Measurements from ENCODE around the gene TSEN15. TPM values are rescaled to one million over a fixed set of nuclear protein-coding genes. Genes with fewer than 3 reads are reported as not detected.

The TSEN15 gene
- total and polyA plus RNA-seq, 9 of the 15 experiments (the other 6 are each of a cell fraction or from before 2014, with no cell fraction given), result 25.6 to 121 (median 91.3) TPM

GRCh38 chr1:184072376-184072775, 20.8 kb downstream of the TSEN15 start:
- no peak overlapping the region for H2AFZ ChIP-seq (ENCODE audit: low read depth, low read length)
- peaks cover 46% of the 10 kb centered on the region for H3K36me3 ChIP-seq (ENCODE audit: control insufficient read depth, insufficient read depth, low read length)
- H4K20me1 ChIP-seq (replicated peaks; ENCODE audit: control insufficient read depth, insufficient read depth, low read length), result no peaks in the 10 kb centered on the region
- no peak overlapping the region for H3K4me2 ChIP-seq (ENCODE audit: insufficient read depth, low read length)
- intact Hi-C loops (cut with micrococcal nuclease) (loop anchor here (10.0 kb wide), 1 partner anchor 492 kb away; no protein-coding TSS in a partner anchor), in situ Hi-C loops (cut with MboI) (no loop called here)
- no peak overlapping the region for H3K9ac ChIP-seq (ENCODE audit: insufficient read depth in 1 of 2, low read depth in 2 of 2, low read length in 2 of 2)
- H3K4me3 ChIP-seq, result no peak overlapping the region
- H3K9me1 ChIP-seq (ENCODE audit: control insufficient read depth, insufficient read depth, low read length), result no peaks in the 10 kb centered on the region
- 60% methylated on average over 2 of the region's 2 CpGs for WGBS (ENCODE audit: insufficient coverage, low coverage, missing lambda C conversion rate)
- DNase-seq (ENCODE audit: extremely low read depth in 1 of 4, low spot score in 3 of 4) (no peak), ATAC-seq (no peak), FAIRE-seq (no peak)
- no peaks in the 10 kb centered on the region for H3K27me3 ChIP-seq (ENCODE audit: control insufficient read depth in 2 of 2, insufficient read depth in 2 of 2, low read length in 2 of 2)
- H3K27ac ChIP-seq (ENCODE audit: extremely low read depth, low read depth, low read length), result no peak overlapping the region
- POLR2A ChIA-PET, result no interaction called here
- BruUV-seq (replicated peaks), result no TSS peak
- no peaks in the 10 kb centered on the region for H3K79me2 ChIP-seq (ENCODE audit: control insufficient read depth, insufficient read depth, low read length)
- H3K4me1 ChIP-seq (replicated peaks in 1 of 2; ENCODE audit: control insufficient read depth in 2 of 2, insufficient read depth in 2 of 2, low read length in 2 of 2), result no peaks in the 10 kb centered on the region
- CTCF ChIA-PET (ENCODE audit: low intra/inter-chr PET ratio), result no interaction called here
- TF ChIP-seq ZNF586 (CRISPR knock-in tag; conservative IDR thresholded peaks at IDR 0.05) (no peak), ZNF217 (CRISPR knock-in tag; IDR thresholded peaks at IDR 0.05) (no peak), HMG20B (CRISPR knock-in tag; IDR thresholded peaks at IDR 0.05) (no peak)
- no peaks in the 10 kb centered on the region for H3K9me3 ChIP-seq (replicated peaks; ENCODE audit: control insufficient read depth, insufficient read depth, low read depth, low read length)

GRCh38 chr1:184074383-184074782, 22.9 kb downstream of the TSEN15 start:
- ATAC-seq, result peak; percentile 64
- in situ Hi-C loops (cut with MboI) (no loop called here), intact Hi-C loops (cut with micrococcal nuclease) (loop anchor here (10.0 kb wide), 1 partner anchor 490 kb away; no protein-coding TSS in a partner anchor)
- no peaks in the 10 kb centered on the region for H3K9me3 ChIP-seq (replicated peaks; ENCODE audit: control insufficient read depth, insufficient read depth, low read depth, low read length)
- H3K27me3 ChIP-seq (ENCODE audit: control insufficient read depth in 2 of 2, insufficient read depth in 2 of 2, low read length in 2 of 2), result no peaks in the 10 kb centered on the region
- H3K9me1 ChIP-seq (ENCODE audit: control insufficient read depth, insufficient read depth, low read length), result no peaks in the 10 kb centered on the region
- DNase-seq (ENCODE audit: extremely low read depth in 1 of 4, low spot score in 3 of 4), result no peak
- no peaks in the 10 kb centered on the region for H4K20me1 ChIP-seq (replicated peaks; ENCODE audit: control insufficient read depth, insufficient read depth, low read length)
- no peaks in the 10 kb centered on the region for H3K79me2 ChIP-seq (ENCODE audit: control insufficient read depth, insufficient read depth, low read length)
- no peak overlapping the region for H3K4me3 ChIP-seq
- no peak overlapping the region for H3K27ac ChIP-seq (ENCODE audit: extremely low read depth, low read depth, low read length)
- no peaks in the 10 kb centered on the region for H3K4me1 ChIP-seq (replicated peaks in 1 of 2; ENCODE audit: control insufficient read depth in 2 of 2, insufficient read depth in 2 of 2, low read length in 2 of 2)
- BruUV-seq (replicated peaks), result no TSS peak
- H3K4me2 ChIP-seq (ENCODE audit: insufficient read depth, low read length), result no peak overlapping the region
- ChIA-PET POLR2A (interaction anchor here (1.5 kb wide), 1 partner anchor 13 kb away, joined by 3 read pairs; no protein-coding TSS in a partner anchor), CTCF (ENCODE audit: low intra/inter-chr PET ratio) (interaction anchor here (2.3 kb wide), 1 partner anchor 617 kb away, joined by 12 read pairs; no protein-coding TSS in a partner anchor)
- WGBS (ENCODE audit: insufficient coverage, low coverage, missing lambda C conversion rate), result 71% methylated on average over 2 of the region's 2 CpGs
- H3K9ac ChIP-seq (ENCODE audit: insufficient read depth in 1 of 2, low read depth in 2 of 2, low read length in 2 of 2), result no peak overlapping the region
- no peak for FAIRE-seq
- peaks cover 38% of the 10 kb centered on the region for H3K36me3 ChIP-seq (ENCODE audit: control insufficient read depth, insufficient read depth, low read length)
- H2AFZ ChIP-seq (ENCODE audit: low read depth, low read length), result no peak overlapping the region
- TF ChIP-seq RUNX1 (IDR thresholded peaks at IDR 0.05; ENCODE audit: low read depth) (no peak), RBM22 (IDR thresholded peaks at IDR 0.05; ENCODE audit: low read depth, low read length, poor library complexity, severe bottlenecking) (peak; percentile 25), CSDE1 (IDR thresholded peaks at IDR 0.05) (no peak), POLR2AphosphoS5 (IDR thresholded peaks at IDR 0.05; ENCODE audit: control insufficient read depth, insufficient read depth, low read depth, low read length) (0 out of 2 replicates have a peak, but pooled peaks have one; percentile 1), ZNF24 (IDR thresholded peaks at IDR 0.05) (no peak), POLR2AphosphoS2 (IDR thresholded peaks at IDR 0.05; ENCODE audit: low read length) (no peak)

All from K562 (cell line).